Retinal pigment epithelial cell (primary cell): ENCODE data around the gene EEIG2.

Source experiments
- DNase-seq: peaks from one replicate; pipeline ENCODE4 v3.0.0-alpha.2; 2010; ENCODE audit warnings: low read depth
- H3K4me3 ChIP-seq: 2 replicates; pipeline ENCODE4 v1.5.1; 2011; ENCODE audit warnings: mild to moderate bottlenecking, low read length, control low read depth, moderate library complexity
- TF ChIP-seq, protein P1 (sequence below): conservative IDR thresholded peaks from 2 replicates; pipeline ENCODE4 v1.5.1; 2011; ENCODE audit warnings: low read depth, low read length, control low read depth, inconsistent platforms

The EEIG2 gene

DNA sequence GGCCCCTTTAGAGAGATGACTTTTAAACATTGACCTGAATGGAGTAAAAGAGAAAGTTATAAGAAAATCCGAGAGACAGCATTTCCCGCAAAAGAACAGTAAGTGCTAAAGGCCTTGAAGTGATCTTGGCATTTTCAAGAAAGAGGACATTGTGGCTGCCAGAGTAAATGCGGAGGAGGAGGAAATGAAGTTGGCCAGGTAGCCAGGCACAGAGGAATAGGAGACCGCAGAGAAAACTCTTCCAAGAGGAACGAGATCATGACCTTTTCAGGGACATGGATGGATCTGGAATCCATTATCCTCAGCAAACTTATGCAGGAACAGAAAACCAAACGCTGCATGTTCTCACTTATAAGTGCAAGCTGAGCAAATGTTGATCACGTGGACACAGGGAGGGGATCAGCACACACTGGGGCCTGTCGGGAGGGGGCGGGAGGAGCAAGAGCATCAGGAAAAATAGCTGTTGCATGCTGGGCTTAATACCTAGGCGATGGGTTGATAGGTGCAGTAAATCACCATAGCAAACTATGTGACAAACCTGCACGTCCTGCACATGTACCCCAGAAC lies 49.7 kb downstream of the EEIG2 start:
- no peak for DNase-seq
- TF ChIP-seq, protein P1, sequence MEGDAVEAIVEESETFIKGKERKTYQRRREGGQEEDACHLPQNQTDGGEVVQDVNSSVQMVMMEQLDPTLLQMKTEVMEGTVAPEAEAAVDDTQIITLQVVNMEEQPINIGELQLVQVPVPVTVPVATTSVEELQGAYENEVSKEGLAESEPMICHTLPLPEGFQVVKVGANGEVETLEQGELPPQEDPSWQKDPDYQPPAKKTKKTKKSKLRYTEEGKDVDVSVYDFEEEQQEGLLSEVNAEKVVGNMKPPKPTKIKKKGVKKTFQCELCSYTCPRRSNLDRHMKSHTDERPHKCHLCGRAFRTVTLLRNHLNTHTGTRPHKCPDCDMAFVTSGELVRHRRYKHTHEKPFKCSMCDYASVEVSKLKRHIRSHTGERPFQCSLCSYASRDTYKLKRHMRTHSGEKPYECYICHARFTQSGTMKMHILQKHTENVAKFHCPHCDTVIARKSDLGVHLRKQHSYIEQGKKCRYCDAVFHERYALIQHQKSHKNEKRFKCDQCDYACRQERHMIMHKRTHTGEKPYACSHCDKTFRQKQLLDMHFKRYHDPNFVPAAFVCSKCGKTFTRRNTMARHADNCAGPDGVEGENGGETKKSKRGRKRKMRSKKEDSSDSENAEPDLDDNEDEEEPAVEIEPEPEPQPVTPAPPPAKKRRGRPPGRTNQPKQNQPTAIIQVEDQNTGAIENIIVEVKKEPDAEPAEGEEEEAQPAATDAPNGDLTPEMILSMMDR: no peak
- H3K4me3 ChIP-seq: no peak overlapping the region
